Liver (tissue), 9 donors: ENCODE results near the gene PRTFDC1. TPM values are rescaled to one million over a fixed set of nuclear protein-coding genes. Genes with fewer than 3 reads are reported as not detected.

Source experiments
- DNase-seq: peaks from one replicate; pipeline ENCODE4 v3.0.0-alpha.2; 2017; ENCODE audit warnings: low spot score
- H3K27ac ChIP-seq, 2 donors: one replicate each; pipeline ENCODE4 v1.7.0; 2013; ENCODE audit warnings: inconsistent platforms in 2 of 2, low read length in 2 of 2, control low read depth in 1 of 2, low read depth in 1 of 2, mild to moderate bottlenecking in 1 of 2
- H3K27me3 ChIP-seq, 4 donors: one replicate each; pipeline versions ENCODE4 v1.6.1 to v1.7.0; 2013; ENCODE audit warnings: low read length in 3 of 4, inconsistent platforms in 1 of 4, mild to moderate bottlenecking in 1 of 4, moderate library complexity in 1 of 4; ENCODE audit not compliant: control insufficient read depth in 4 of 4, insufficient read depth in 4 of 4
- H3K36me3 ChIP-seq, 4 donors: one replicate each; pipeline versions ENCODE4 v1.6.1 to v1.7.0; 2013; ENCODE audit warnings: low read length in 3 of 4, mild to moderate bottlenecking in 3 of 4, low read depth in 1 of 4, moderate library complexity in 1 of 4; ENCODE audit not compliant: control insufficient read depth in 4 of 4, insufficient read depth in 3 of 4
- H3K4me1 ChIP-seq, 4 donors: one replicate each; pipeline versions ENCODE4 v1.6.1 to v1.7.0; 2013; ENCODE audit warnings: low read length in 3 of 4, mild to moderate bottlenecking in 3 of 4, moderate library complexity in 1 of 4; ENCODE audit not compliant: control insufficient read depth in 4 of 4, insufficient read depth in 4 of 4
- H3K4me3 ChIP-seq, 3 donors: one replicate each; pipeline versions ENCODE4 v1.6.1 to v1.7.0; 2013; ENCODE audit warnings: low read length in 3 of 3, control low read depth in 1 of 3, low read depth in 1 of 3, mild to moderate bottlenecking in 1 of 3
- H3K9ac ChIP-seq, 2 donors: one replicate each; pipeline ENCODE4 v1.7.0; 2013; ENCODE audit warnings: low read length in 2 of 2, mild to moderate bottlenecking in 2 of 2, moderate library complexity in 2 of 2, control low read depth in 1 of 2, low read depth in 1 of 2
- H3K9me3 ChIP-seq, 4 donors: one replicate each; pipeline versions ENCODE4 v1.6.1 to v1.7.0; 2013; ENCODE audit warnings: low read length in 3 of 4; ENCODE audit not compliant: control insufficient read depth in 4 of 4
- EGR1 ChIP-seq, 2 donors: IDR thresholded peaks; 2 replicates each; pipeline ENCODE4 v1.6.1; 2016 to 2018; ENCODE audit warnings: antibody characterized with exemption in 2 of 2, low read depth in 2 of 2
- FOXA1 ChIP-seq: IDR thresholded peaks from 2 replicates; pipeline ENCODE4 v1.6.1; 2016; ENCODE audit warnings: antibody characterized with exemption
- FOXA2 ChIP-seq: IDR thresholded peaks from 2 replicates; pipeline ENCODE4 v1.6.1; 2016; ENCODE audit warnings: antibody characterized with exemption
- GABPA ChIP-seq, 2 donors: IDR thresholded peaks in 1 of 2; conservative IDR thresholded peaks in 1 of 2; 2 replicates each; pipeline ENCODE4 v1.6.1; 2016; ENCODE audit warnings: antibody characterized with exemption in 2 of 2, mild to moderate bottlenecking in 1 of 2, moderate library complexity in 1 of 2
- HNF4A ChIP-seq, 2 donors: conservative IDR thresholded peaks; 2 replicates each; pipeline ENCODE4 v1.6.1; 2016; ENCODE audit warnings: antibody characterized with exemption in 2 of 2, mild to moderate bottlenecking in 2 of 2
- HNF4G ChIP-seq: IDR thresholded peaks from 2 replicates; pipeline ENCODE4 v1.6.1; 2016; ENCODE audit warnings: antibody characterized with exemption
- MAX ChIP-seq: IDR thresholded peaks from 2 replicates; pipeline ENCODE4 v1.6.1; 2016; ENCODE audit warnings: antibody characterized with exemption
- NR2F2 ChIP-seq: IDR thresholded peaks from 2 replicates; pipeline ENCODE4 v1.6.1; 2016; ENCODE audit warnings: antibody characterized with exemption
- REST ChIP-seq: IDR thresholded peaks from 2 replicates; pipeline ENCODE4 v1.6.1; 2016; ENCODE audit warnings: antibody characterized with exemption, mild to moderate bottlenecking
- RXRA ChIP-seq, 2 donors: IDR thresholded peaks; 2 replicates each; pipeline ENCODE4 v1.6.1; 2017 to 2018; ENCODE audit warnings: antibody characterized with exemption in 2 of 2, mild to moderate bottlenecking in 1 of 2
- TAF1 ChIP-seq: conservative IDR thresholded peaks from 2 replicates; pipeline ENCODE4 v1.6.1; 2016; ENCODE audit warnings: antibody characterized with exemption, mild to moderate bottlenecking
- YY1 ChIP-seq: IDR thresholded peaks from 2 replicates; pipeline ENCODE4 v1.6.1; 2016; ENCODE audit warnings: antibody characterized with exemption, mild to moderate bottlenecking
- WGBS: extraction: QIAGEN DNeasy Blood & Tissue Kit; methylation state at CpG from one replicate; pipeline ENCODE4 v1.1.7; 2013; 5-methylcytosine and 5-hydroxymethylcytosine counted together
- polyA plus RNA-seq, 2 donors: library from polyadenylated mRNA; stranded (reverse) in 1 of 2; unstranded in 1 of 2; fragments of 200-250 nt in 1 of 2; fragments of >200 nt in 1 of 2; fragmentation: Nextera tagmentation in 1 of 2; extraction: Ambion mirVana in 1 of 2; gene quantifications; one replicate each; pipeline versions ENCODE4 v1.2.1 to v1.2.3, GENCODE V29; 2013 to 2015
- total RNA-seq, 2 donors: library from RNA; depleted of rRNA; stranded (reverse); fragments of >200 nt; gene quantifications; one replicate each; pipeline ENCODE4 v1.2.3, GENCODE V29; 2014
- TF ChIP-seq, protein P1 (sequence below): IDR thresholded peaks from 2 replicates; pipeline ENCODE4 v1.6.1; 2016; ENCODE audit warnings: antibody characterized with exemption
- TF ChIP-seq, protein P2 (sequence below): fragments of 150-350 bp; IDR thresholded peaks from 2 replicates; pipeline ENCODE4 v1.5.1; 2017; ENCODE audit warnings: improper control_type of control experiment, low read depth, low read length; ENCODE audit not compliant: missing input control
- donor health status: healthy.
- donor health status: healthy.
- donor health status: healthy.
- donor health status: healthy.
- donor health status: healthy.

PRTFDC1 gene
- total and polyA plus RNA-seq, 4 donors = 0.93 to 3.1 (median 1.9) TPM

DNA sequence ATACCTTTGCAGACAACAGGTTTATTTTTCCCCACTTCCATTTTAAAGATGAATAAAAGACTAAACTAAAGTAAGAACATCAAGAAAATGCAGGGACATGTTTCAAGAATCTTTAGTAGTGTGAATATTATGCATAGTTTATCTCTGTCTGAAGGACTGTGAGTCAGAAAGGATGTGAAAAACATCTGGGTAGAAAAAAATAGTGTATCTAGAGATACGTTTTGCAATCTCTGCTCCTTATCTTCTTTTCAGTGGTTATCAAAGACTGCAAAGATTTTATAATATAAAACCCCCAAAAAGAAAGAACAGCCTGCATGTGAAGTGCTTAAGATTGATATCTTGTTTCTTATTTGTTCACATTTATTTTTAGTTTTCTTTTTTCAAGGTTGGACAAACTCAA lies 126.9 kb downstream of the PRTFDC1 start:
- no peaks in the 10 kb centered on the region for H3K27me3 ChIP-seq
- WGBS = 28% methylated on average over 1 of the region's 1 CpG
- H3K27ac ChIP-seq = no peak overlapping the region
- H3K4me3 ChIP-seq = no peak overlapping the region
- TF ChIP-seq TAF1 (no peak), REST (no peak), EGR1 (IDR thresholded peaks at IDR 0.05; ENCODE audit: low read depth in 2 of 2) (no peak)
- H3K9me3 ChIP-seq = no peaks in the 10 kb centered on the region
- H3K4me1 ChIP-seq = no peaks in the 10 kb centered on the region
- no peak overlapping the region for H3K9ac ChIP-seq
- no peaks in the 10 kb centered on the region for H3K36me3 ChIP-seq
- no peak for DNase-seq

DNA sequence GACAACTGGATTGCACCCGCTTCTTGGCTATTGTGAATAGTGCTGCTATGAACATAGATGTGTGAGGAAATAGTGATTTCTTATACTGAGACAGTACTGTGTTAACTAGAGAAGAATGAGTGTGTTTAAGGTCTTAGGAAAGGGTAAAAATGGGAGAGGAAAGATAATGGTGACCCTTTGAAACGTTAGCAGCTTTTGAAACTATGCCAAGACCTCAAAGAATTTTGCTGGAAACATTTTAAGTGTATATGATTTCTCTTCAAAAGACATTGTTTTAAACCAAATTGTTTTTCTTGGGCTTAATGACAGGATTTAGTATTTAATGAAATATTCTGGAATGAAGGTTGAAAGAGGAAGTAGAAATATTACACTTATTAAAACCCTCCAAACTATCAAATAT lies 127.9 kb downstream of the PRTFDC1 start:
- 58% methylated on average over 2 of the region's 2 CpGs for WGBS
- Histone ChIP-seq H3K9me3 (no peaks in the 10 kb centered on the region), H3K27me3 (no peaks in the 10 kb centered on the region), H3K36me3 (no peaks in the 10 kb centered on the region), H3K27ac (no peak overlapping the region), H3K9ac (no peak overlapping the region), H3K4me3 (no peak overlapping the region), H3K4me1 (no peaks in the 10 kb centered on the region)
- TF ChIP-seq FOXA2 (no peak), HNF4A (conservative IDR thresholded peaks at IDR 0.05) (no peak), REST (no peak)
- TF ChIP-seq, protein P1, sequence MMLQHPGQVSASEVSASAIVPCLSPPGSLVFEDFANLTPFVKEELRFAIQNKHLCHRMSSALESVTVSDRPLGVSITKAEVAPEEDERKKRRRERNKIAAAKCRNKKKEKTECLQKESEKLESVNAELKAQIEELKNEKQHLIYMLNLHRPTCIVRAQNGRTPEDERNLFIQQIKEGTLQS = no peak
- no peak for DNase-seq

DNA sequence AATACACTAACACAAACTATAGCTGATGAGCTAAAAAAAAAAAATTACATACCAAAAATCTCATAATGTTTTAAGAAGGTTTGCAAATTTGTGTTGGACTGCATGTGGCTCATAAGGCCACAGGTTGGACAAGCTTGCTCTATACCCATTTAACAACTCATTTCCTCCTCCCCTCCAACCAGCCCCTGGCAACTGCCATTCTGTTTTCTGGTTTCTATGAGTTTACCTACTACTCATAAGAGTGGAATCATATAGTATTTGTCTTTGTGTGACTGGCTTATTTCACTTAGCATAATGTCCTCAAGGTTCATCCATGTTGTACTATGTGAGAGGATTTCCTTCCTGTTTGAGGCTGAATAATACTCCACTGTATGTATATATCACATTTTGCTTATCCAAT lies 128.3 kb downstream of the PRTFDC1 start:
- no peaks in the 10 kb centered on the region for H3K4me1 ChIP-seq
- no peaks in the 10 kb centered on the region for H3K36me3 ChIP-seq
- DNase-seq = no peak
- H3K4me3 ChIP-seq = no peak overlapping the region
- H3K27me3 ChIP-seq = no peaks in the 10 kb centered on the region
- H3K9me3 ChIP-seq = no peaks in the 10 kb centered on the region
- H3K27ac ChIP-seq = no peak overlapping the region
- H3K9ac ChIP-seq = no peak overlapping the region
- TF ChIP-seq NR2F2 (no peak), HNF4G (no peak), FOXA1 (no peak), MAX (no peak), YY1 (no peak), FOXA2 (no peak), RXRA (IDR thresholded peaks at IDR 0.05) (no peak), GABPA (IDR thresholded peaks at IDR 0.05 in 1 of 2, conservative IDR thresholded peaks at IDR 0.05 in 1 of 2) (no peak), HNF4A (conservative IDR thresholded peaks at IDR 0.05) (no peak), REST (no peak)
- TF ChIP-seq, protein P1 = no peak
- TF ChIP-seq, protein P2, sequence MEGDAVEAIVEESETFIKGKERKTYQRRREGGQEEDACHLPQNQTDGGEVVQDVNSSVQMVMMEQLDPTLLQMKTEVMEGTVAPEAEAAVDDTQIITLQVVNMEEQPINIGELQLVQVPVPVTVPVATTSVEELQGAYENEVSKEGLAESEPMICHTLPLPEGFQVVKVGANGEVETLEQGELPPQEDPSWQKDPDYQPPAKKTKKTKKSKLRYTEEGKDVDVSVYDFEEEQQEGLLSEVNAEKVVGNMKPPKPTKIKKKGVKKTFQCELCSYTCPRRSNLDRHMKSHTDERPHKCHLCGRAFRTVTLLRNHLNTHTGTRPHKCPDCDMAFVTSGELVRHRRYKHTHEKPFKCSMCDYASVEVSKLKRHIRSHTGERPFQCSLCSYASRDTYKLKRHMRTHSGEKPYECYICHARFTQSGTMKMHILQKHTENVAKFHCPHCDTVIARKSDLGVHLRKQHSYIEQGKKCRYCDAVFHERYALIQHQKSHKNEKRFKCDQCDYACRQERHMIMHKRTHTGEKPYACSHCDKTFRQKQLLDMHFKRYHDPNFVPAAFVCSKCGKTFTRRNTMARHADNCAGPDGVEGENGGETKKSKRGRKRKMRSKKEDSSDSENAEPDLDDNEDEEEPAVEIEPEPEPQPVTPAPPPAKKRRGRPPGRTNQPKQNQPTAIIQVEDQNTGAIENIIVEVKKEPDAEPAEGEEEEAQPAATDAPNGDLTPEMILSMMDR = no peak
